ENCODE data around the gene NET1. TPM values are rescaled to one million over a fixed set of nuclear protein-coding genes. Genes with fewer than 3 reads are reported as not detected.

NET1 gene
- polyA plus RNA-seq, 1 of the 3 experiments (the other 2 are of a cell fraction) = 4.7 TPM

DNA sequence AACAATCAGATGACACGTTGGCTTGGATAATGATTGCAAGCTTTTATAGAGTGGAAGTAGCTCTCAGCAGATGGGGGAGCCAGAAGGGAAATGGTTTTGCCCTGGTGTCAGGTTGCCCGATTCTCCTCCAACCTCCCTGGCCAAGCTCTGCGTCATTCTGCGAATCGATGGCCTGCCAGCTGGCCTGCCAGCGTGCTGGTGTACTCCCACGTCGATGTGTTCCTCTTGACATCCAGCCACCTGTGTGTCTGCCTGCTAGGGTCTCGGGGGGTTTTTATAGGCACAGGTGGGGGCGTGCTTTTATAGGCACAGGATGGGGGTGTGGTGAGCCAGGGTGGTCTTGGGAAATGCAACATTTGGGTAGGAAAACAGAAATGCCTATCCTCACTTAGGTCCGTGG, 4.6 kb downstream of the NET1 start:
- H3F3A ChIP-seq (replicated peaks; ENCODE audit: insufficient read depth) = no peaks in the 10 kb centered on the region
- H3K4me2 ChIP-seq = no peak overlapping the region
- over 99% methylated on average over 7 of the region's 11 CpGs for WGBS (ENCODE audit: low lambda C conversion rate)
- no peaks in the 10 kb centered on the region for H3K27me3 ChIP-seq (ENCODE audit: insufficient read depth)
- TF ChIP-seq, protein P1, sequence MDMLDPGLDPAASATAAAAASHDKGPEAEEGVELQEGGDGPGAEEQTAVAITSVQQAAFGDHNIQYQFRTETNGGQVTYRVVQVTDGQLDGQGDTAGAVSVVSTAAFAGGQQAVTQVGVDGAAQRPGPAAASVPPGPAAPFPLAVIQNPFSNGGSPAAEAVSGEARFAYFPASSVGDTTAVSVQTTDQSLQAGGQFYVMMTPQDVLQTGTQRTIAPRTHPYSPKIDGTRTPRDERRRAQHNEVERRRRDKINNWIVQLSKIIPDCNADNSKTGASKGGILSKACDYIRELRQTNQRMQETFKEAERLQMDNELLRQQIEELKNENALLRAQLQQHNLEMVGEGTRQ (IDR thresholded peaks at IDR 0.05; ENCODE audit: borderline replicate concordance, low read depth, low read length) = no peak
- TF ChIP-seq IRF3 (IDR thresholded peaks at IDR 0.05; ENCODE audit: low read depth, low read length) = no peak
- TF ChIP-seq, protein P2, sequence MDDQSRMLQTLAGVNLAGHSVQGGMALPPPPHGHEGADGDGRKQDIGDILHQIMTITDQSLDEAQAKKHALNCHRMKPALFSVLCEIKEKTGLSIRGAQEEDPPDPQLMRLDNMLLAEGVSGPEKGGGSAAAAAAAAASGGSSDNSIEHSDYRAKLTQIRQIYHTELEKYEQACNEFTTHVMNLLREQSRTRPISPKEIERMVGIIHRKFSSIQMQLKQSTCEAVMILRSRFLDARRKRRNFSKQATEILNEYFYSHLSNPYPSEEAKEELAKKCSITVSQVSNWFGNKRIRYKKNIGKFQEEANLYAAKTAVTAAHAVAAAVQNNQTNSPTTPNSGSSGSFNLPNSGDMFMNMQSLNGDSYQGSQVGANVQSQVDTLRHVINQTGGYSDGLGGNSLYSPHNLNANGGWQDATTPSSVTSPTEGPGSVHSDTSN (IDR thresholded peaks at IDR 0.05) = no peak
- TF ChIP-seq MEF2A (IDR thresholded peaks at IDR 0.05; ENCODE audit: borderline replicate concordance, low read depth) = no peak
- TF ChIP-seq ELF1 (IDR thresholded peaks at IDR 0.05) = no peak
- TF ChIP-seq TCF12 (IDR thresholded peaks at IDR 0.05) = no peak
- no peak for TF ChIP-seq FOXJ3 (CRISPR knock-in tag; IDR thresholded peaks at IDR 0.05)
- H3K27ac ChIP-seq (ENCODE audit: low read depth in 2 of 2, low read length in 1 of 2) = no peak overlapping the region
- no peak for DNase-seq
- H3K4me3 ChIP-seq (ENCODE audit: low read depth in 2 of 2, low read length in 1 of 2) = no peak overlapping the region
- H3K9me2 ChIP-seq = no peaks in the 10 kb centered on the region
- POLR2A ChIA-PET = no interaction called here
- CTCF ChIA-PET = interaction anchor here (1.0 to 1.5 kb wide), 3 partner anchors 8 to 18 kb away, joined by 3 to 5 read pairs (median 4); no protein-coding TSS in a partner anchor
- no peak overlapping the region for H2AFZ ChIP-seq (ENCODE audit: low read depth)
- H3K9ac ChIP-seq = no peak overlapping the region
- peaks cover 0 to 2% of the 10 kb centered on the region in 2 experiments; a peak in 1 of 4 replicates for H3K4me1 ChIP-seq (ENCODE audit: control insufficient read depth in 1 of 2, insufficient read depth in 2 of 2, low read depth in 1 of 2, low read length in 1 of 2)
- H3K36me3 ChIP-seq (replicated peaks in 1 of 2; ENCODE audit: control insufficient read depth in 1 of 2, insufficient read depth in 2 of 2, low read length in 1 of 2) = peaks cover 0 to 19% of the 10 kb centered on the region in 2 experiments
- H4K20me1 ChIP-seq (ENCODE audit: insufficient read depth) = no peaks in the 10 kb centered on the region
- H3K79me2 ChIP-seq (ENCODE audit: insufficient read depth) = peaks cover 91% of the 10 kb centered on the region
- peaks cover 16% of the 10 kb centered on the region for H3K9me3 ChIP-seq

- no peak for DNase-seq
- H3K27me3 ChIP-seq (ENCODE audit: insufficient read depth) = no peaks in the 10 kb centered on the region
- ChIA-PET POLR2A (interaction anchor here (0.6 kb wide), 1 partner anchor 578 kb away, joined by 3 read pairs; no protein-coding TSS in a partner anchor), CTCF (interaction anchor here (0.9 kb wide), 1 partner anchor 211 kb away, joined by 3 read pairs; no protein-coding TSS in a partner anchor)
- no peak overlapping the region for H3K9ac ChIP-seq
- peaks cover 100% of the 10 kb centered on the region for H3K79me2 ChIP-seq (ENCODE audit: insufficient read depth)
- H3F3A ChIP-seq (replicated peaks; ENCODE audit: insufficient read depth) = no peaks in the 10 kb centered on the region
- H3K4me2 ChIP-seq = no peak overlapping the region
- H3K9me3 ChIP-seq = peaks cover 16% of the 10 kb centered on the region
- no peaks in the 10 kb centered on the region for H3K9me2 ChIP-seq
- no peak overlapping the region for H3K27ac ChIP-seq (ENCODE audit: low read depth in 2 of 2, low read length in 1 of 2)
- no peak overlapping the region for H2AFZ ChIP-seq (ENCODE audit: low read depth)
- H3K4me3 ChIP-seq (ENCODE audit: low read depth in 2 of 2, low read length in 1 of 2) = no peak overlapping the region
- H4K20me1 ChIP-seq (ENCODE audit: insufficient read depth) = no peaks in the 10 kb centered on the region
- no peaks in the 10 kb centered on the region; a peak in 2 of 4 replicates for H3K4me1 ChIP-seq (ENCODE audit: control insufficient read depth in 1 of 2, insufficient read depth in 2 of 2, low read depth in 1 of 2, low read length in 1 of 2)
- no peak for TF ChIP-seq POLR2AphosphoS5 (IDR thresholded peaks at IDR 0.05; ENCODE audit: low read depth, low read length)
- TF ChIP-seq, protein P1 (IDR thresholded peaks at IDR 0.05; ENCODE audit: borderline replicate concordance, low read depth, low read length) = no peak
- TF ChIP-seq FOXJ3 (CRISPR knock-in tag; IDR thresholded peaks at IDR 0.05) = no peak
- TF ChIP-seq FOXM1 (IDR thresholded peaks at IDR 0.05; ENCODE audit: low read depth) = no peak
- TF ChIP-seq, protein P3, sequence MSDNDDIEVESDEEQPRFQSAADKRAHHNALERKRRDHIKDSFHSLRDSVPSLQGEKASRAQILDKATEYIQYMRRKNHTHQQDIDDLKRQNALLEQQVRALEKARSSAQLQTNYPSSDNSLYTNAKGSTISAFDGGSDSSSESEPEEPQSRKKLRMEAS (IDR thresholded peaks at IDR 0.05; ENCODE audit: low read depth) = no peak
- no peak for TF ChIP-seq RCOR1 (IDR thresholded peaks at IDR 0.05; ENCODE audit: low read length)
- TF ChIP-seq RFX5 (IDR thresholded peaks at IDR 0.05; ENCODE audit: low read length) = no peak
- no peak for TF ChIP-seq NRF1 (IDR thresholded peaks at IDR 0.05; ENCODE audit: low read depth, low read length)
- TF ChIP-seq TEAD4 (IDR thresholded peaks at IDR 0.05; ENCODE audit: borderline replicate concordance, insufficient read depth) = no peak
- H3K36me3 ChIP-seq (replicated peaks in 1 of 2; ENCODE audit: control insufficient read depth in 1 of 2, insufficient read depth in 2 of 2, low read length in 1 of 2) = peaks cover 0 to 19% of the 10 kb centered on the region in 2 experiments
Measured at GRCh38 chr10:5418584-5418983, 6.2 kb downstream of the NET1 start.
